GM12801 (cell line): ENCODE measurements around the gene IL17F.

Experiments
- TF ChIP-seq, protein P1 (sequence below): IDR thresholded peaks from one replicate; pipeline ENCODE4 v1.5.1; 2011; ENCODE audit warnings: control low read depth; ENCODE audit not compliant: insufficient read length; ENCODE audit errors: extremely low read depth

IL17F gene

DNA sequence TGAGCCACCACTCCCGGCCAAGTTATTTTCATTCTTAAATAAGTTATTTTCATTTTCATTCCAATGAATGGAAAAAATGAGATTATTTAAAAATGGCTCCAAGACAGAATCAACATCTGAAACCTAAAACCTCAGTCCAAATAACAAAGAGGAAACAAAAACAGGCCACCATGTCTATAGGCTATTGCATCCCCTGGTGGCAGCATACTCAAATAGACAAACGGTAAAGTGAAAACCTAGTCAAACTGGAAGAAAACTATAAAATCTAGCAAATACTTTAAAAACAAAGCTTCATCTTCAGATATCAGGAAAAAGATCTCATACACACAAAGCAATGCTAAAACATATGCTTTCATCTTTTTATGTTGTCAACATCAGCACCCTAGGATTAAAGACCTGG lies 37.2 kb downstream of the IL17F start:
- TF ChIP-seq, protein P1, sequence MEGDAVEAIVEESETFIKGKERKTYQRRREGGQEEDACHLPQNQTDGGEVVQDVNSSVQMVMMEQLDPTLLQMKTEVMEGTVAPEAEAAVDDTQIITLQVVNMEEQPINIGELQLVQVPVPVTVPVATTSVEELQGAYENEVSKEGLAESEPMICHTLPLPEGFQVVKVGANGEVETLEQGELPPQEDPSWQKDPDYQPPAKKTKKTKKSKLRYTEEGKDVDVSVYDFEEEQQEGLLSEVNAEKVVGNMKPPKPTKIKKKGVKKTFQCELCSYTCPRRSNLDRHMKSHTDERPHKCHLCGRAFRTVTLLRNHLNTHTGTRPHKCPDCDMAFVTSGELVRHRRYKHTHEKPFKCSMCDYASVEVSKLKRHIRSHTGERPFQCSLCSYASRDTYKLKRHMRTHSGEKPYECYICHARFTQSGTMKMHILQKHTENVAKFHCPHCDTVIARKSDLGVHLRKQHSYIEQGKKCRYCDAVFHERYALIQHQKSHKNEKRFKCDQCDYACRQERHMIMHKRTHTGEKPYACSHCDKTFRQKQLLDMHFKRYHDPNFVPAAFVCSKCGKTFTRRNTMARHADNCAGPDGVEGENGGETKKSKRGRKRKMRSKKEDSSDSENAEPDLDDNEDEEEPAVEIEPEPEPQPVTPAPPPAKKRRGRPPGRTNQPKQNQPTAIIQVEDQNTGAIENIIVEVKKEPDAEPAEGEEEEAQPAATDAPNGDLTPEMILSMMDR, result no peak

DNA sequence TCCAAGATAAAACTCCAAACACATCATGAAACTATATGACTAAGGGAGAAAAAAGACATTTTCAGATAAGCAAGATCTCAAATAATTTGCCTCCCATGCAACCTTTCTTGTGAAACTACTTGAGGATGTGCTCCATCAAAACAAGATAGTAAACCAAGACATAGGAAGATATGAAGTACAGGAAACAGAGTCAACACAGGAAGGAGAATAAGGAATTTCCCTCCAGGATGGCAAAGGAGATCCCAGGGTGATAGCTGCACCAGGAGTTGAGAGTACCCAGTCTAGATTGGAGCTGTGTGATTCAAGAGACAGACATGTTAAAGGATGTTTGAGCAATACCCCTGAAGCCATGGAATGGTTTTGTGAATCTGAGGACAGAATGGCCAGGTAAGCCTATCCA lies 42.8 kb downstream of the IL17F start:
- TF ChIP-seq, protein P1, result no peak

DNA sequence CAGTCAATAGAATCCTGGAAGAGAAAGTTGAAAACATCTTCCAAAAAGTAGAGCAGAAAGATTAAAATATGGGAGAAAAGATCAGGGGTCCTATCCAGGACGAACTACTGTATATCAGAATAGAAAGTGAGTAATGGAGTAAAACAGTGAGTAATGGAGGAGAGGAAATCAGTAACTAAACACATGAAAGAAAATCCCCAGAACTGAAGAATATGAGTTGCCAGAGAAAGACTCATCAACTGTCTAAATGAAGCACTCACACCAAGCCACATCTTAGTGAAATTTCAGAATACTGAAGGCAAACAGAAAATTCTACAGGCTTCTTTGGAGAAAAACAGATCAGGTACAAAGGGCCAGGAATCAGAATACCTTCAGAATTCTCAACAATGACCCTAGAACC lies 43.3 kb downstream of the IL17F start:
- TF ChIP-seq, protein P1, result no peak

DNA sequence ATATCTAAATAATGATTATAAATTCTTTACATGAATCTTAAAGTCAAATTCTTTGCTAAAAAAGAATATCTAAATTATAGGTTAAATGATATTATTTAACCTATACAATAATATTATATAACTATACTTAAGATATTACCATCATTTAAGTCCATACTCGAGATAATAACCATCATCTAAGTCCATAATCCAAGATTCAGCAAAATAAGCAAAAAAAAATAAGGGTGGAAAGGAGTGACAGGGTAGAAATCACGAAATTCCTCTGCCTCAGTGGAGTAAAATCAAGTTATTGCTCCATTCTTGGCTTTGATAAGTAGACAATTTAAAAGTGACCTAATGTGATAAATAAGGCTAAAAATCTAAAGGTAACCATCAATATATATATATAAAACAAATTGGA lies 48.4 kb downstream of the IL17F start:
- TF ChIP-seq, protein P1, result no peak

DNA sequence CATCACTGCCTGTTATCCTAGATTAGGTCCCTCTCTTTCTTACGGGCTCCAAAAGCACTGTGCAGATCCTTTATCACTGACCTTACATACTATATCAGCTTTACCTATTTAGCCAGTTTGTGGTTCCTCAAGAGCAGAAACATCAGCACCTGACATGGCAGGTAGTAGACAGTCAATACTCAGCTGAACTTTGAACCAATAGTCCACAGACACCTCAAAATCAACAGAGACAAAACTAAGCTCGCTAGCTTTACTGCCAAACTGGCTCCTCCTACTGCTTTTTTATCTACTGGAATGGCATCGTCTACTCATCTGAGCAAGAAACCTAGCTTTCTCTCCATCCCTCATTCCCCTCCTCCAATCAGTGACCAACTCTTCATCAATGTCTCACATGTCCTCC lies 52.5 kb downstream of the IL17F start:
- TF ChIP-seq, protein P1, result no peak

DNA sequence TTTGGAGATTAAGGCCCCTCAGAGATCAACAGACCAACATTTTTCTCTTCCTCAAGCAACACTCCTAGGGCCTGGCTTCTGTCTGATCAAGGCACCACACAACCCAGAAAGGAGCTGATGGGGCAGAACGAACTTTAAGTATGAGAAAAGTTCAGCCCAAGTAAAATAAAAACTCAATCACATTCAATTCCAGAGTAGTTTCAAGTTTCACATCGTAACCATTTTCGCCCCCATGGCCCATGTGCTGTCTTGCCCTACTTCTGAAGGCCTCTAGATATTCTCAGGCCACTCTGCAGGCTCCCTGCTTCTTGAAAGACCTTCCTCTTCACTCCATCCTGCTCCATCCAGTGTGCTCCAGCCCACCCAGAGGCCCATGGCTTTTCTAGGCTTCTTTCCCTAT lies 53.9 kb downstream of the IL17F start:
- TF ChIP-seq, protein P1, result no peak

DNA sequence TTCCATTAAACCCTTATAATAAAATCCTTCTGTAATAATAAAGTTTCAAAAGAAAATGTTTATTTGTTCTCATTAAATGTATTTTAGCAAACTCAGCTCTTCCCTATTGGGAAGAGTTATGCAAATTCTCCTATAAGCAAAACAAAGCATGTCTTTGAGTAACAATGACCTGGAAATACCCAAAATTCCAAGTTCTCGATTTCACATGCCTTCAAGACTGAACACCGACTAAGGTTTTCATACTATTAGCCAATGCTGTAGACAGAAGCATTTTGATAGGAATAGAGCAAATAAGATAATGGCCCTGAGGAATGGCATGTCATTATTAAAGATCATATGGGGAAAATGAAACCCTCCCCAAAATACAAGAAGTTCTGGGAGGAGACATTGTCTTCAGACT lies 54.3 kb downstream of the IL17F start:
- TF ChIP-seq, protein P1, result no peak

DNA sequence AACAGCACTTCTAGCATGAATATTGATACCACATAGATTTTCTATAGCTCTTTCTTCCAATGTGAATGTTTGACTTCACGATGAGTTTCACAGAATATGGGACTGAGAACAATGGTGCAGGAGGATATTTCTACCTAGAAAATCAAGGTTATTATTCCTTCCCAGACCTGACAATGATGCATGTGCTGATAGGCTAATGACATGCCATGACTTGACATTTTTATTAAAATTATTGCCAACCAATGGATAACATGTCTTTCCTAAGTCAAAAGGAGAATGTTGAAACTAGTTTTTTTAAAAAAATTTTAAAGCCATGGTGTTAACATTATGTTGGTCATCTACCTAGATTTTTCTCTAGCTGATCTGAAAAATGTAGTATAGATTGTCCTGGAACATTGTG lies 57.2 kb downstream of the IL17F start:
- TF ChIP-seq, protein P1, result no peak
